ENCODE results near the gene PGC. TPM values are rescaled to one million over a fixed set of nuclear protein-coding genes. Genes with fewer than 3 reads are reported as not detected.
"Not testable (repeated sequence)": the region's sequence is repeated elsewhere in the genome, so short reads cannot be mapped to it uniquely, and the experiment has no call there.

Gene PGC
- total RNA-seq, 3 donors from 2014 or later, result 3.2 TPM; not detected in 2

DNA sequence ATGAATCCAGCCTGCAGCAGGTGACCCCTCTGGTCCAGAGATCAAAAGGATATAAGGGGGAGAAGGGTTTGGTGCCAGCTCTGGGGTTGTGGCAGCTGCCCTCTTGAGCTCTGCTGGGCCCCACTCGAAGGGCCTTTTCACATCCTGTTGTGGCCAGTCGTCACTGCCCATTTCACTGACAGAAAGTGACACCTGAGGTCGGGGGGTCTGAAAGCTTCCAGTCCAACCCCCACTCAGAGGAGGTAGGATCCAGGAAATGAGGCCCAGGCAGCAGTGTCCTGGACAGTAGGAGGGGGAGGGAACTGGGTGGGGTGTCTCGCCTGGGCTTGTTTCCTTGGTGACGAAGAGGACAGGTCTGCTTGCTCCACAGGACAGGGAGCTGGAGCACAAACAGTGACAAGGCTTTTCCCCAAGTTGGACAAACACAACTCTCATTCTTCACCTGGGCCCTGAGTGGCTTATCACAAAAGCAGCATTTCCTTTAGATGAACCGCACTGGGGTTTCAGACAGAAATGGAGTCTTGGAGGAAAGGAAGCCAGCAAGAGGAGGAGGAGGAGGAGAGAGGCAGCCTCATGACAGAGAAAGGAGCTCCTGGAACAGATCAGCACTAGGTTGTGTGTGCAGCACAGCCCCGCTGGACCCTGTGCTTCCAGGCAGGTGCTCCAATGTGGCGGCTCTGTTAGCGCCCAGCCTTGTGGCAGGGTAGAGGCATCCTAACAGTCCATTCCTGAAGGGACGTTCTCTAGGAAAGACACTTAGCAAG is 21.5 kb upstream of the PGC start:
- no peak for DNase-seq (ENCODE audit: low spot score in 2 of 2)
- Histone ChIP-seq H3K4me1 (peaks cover 0 to 3% of the 10 kb centered on the region in 2 donors), H3K27ac (peak overlapping the region in 1 of 2 donors; percentile 7), H3K27me3 (no peaks in the 10 kb centered on the region), H3K4me3 (no peak overlapping the region), H3K9me3 (no peaks in the 10 kb centered on the region), H3K36me3 (peaks cover 5% of the 10 kb centered on the region)
- intact Hi-C loops (cut with DNase I; ENCODE audit: low total_unique reads), result no loop called here
- no peak for TF ChIP-seq POLR2A (IDR thresholded peaks at IDR 0.05)
- TF ChIP-seq, protein P1, sequence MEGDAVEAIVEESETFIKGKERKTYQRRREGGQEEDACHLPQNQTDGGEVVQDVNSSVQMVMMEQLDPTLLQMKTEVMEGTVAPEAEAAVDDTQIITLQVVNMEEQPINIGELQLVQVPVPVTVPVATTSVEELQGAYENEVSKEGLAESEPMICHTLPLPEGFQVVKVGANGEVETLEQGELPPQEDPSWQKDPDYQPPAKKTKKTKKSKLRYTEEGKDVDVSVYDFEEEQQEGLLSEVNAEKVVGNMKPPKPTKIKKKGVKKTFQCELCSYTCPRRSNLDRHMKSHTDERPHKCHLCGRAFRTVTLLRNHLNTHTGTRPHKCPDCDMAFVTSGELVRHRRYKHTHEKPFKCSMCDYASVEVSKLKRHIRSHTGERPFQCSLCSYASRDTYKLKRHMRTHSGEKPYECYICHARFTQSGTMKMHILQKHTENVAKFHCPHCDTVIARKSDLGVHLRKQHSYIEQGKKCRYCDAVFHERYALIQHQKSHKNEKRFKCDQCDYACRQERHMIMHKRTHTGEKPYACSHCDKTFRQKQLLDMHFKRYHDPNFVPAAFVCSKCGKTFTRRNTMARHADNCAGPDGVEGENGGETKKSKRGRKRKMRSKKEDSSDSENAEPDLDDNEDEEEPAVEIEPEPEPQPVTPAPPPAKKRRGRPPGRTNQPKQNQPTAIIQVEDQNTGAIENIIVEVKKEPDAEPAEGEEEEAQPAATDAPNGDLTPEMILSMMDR (IDR thresholded peaks at IDR 0.05), result no peak
- TF ChIP-seq POLR2AphosphoS5 (IDR thresholded peaks at IDR 0.05), result no peak

DNA sequence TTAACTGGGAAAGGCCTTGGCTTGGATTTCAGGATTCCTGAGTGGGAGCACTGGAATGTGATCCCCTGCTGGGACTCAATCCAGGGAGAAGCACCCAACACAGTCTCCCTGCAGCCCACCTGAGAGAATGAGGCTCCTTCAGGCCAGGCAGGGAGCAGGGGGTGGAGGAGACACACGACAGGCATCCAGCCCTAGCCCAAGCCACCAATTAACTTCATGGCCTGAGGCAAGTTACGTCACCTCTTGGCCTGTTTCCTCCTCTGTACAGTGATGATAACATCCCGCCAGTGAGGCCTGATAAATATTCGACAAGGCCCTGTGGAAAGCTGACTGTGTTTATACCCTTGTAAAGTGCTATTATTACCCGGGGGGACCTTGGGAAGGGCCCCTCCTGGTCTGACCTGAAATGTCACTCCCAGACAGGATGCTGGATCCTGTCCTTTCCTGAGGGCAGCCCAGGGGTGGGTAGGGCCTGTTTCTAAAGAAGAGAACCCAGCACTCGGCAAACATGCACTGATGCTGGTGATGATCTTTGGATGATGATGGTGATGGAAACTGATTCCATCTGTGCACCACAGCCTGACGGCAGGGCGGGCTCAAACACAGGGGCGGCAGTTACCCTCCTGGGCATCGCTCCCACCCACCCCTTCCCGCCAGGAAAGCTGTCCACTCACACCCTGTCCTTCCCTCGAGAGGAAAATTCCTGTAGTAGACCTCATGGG is 20.1 kb upstream of the PGC start:
- peak; percentile 66 to 78 for DNase-seq (ENCODE audit: low spot score in 2 of 2)
- intact Hi-C loops (cut with DNase I; ENCODE audit: low total_unique reads), result no loop called here
- Histone ChIP-seq H3K9me3 (no peaks in the 10 kb centered on the region), H3K27me3 (no peaks in the 10 kb centered on the region), H3K27ac (peak overlapping the region; percentile 33 to 80), H3K4me1 (peaks cover 0 to 3% of the 10 kb centered on the region in 2 donors), H3K36me3 (peaks cover 5% of the 10 kb centered on the region), H3K4me3 (no peak overlapping the region)
- no peak for TF ChIP-seq POLR2AphosphoS5 (IDR thresholded peaks at IDR 0.05)
- TF ChIP-seq POLR2A (IDR thresholded peaks at IDR 0.05), result no peak

DNA sequence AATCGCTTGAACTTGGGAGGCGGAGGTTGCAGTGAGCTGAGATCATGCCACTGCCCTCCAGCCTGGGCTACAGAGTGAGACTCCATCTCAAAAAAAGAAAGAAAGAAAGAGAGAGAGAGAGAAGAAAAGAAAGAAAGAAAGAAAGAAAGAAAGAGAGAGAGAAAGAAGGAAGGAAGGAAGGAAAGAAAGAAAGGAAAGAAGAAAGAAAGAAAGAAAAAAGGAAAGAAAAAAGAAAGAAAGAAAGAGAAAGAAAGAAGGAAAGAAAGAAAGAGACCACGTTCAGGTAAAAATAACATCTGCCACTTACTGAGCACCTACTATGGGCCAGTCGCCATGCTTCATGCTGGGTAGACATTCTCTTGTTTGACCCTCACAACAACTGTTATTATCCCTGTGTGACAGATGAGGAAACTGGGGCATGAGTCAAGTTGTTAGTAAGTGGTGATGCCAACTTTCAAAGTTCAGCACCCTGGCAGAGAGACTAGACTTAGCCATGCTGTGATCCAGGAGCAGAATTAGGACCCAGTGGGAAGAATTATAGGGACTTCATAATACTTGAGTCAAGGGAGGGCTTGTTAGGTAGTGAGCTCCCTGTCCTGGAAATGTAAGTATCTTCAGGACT is 19.0 kb upstream of the PGC start:
- H3K36me3 ChIP-seq; H3K9me3 ChIP-seq; H3K27me3 ChIP-seq; intact Hi-C loops (cut with DNase I; ENCODE audit: low total_unique reads); H3K4me3 ChIP-seq; H3K4me1 ChIP-seq; H3K27ac ChIP-seq; DNase-seq (ENCODE audit: low spot score in 2 of 2): not testable (repeated sequence)

DNA sequence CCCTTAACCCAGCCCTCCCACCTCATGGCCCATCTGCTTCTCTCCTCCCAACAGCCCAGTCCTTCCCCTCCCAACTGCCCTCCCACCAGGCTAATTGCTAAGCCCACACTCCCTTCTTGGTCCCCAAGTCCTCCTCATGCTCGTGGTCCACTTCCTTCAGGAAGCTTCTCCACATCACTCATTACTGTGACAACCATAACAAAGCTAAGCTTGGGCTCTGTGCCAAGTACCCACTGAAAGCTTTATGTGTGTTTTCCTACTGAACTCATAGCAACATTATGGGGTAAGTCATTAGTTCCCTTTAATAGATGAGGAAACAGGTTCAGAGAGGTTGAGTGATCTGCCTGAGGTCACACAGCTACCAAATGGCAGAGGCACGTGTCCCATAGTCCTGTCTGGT is 16.3 kb upstream of the PGC start:
- intact Hi-C loops (cut with DNase I; ENCODE audit: low total_unique reads), result no loop called here
- peaks cover 0 to 3% of the 10 kb centered on the region in 2 donors for H3K4me1 ChIP-seq
- H3K4me3 ChIP-seq, result no peak overlapping the region
- H3K27me3 ChIP-seq, result no peaks in the 10 kb centered on the region
- TF ChIP-seq POLR2A (IDR thresholded peaks at IDR 0.05) (no peak), POLR2AphosphoS5 (IDR thresholded peaks at IDR 0.05) (no peak)
- TF ChIP-seq, protein P1 (IDR thresholded peaks at IDR 0.05), result no peak
- no peak for DNase-seq (ENCODE audit: low spot score in 2 of 2)
- no peaks in the 10 kb centered on the region for H3K36me3 ChIP-seq
- no peaks in the 10 kb centered on the region for H3K9me3 ChIP-seq
- H3K27ac ChIP-seq, result no peak overlapping the region

DNA sequence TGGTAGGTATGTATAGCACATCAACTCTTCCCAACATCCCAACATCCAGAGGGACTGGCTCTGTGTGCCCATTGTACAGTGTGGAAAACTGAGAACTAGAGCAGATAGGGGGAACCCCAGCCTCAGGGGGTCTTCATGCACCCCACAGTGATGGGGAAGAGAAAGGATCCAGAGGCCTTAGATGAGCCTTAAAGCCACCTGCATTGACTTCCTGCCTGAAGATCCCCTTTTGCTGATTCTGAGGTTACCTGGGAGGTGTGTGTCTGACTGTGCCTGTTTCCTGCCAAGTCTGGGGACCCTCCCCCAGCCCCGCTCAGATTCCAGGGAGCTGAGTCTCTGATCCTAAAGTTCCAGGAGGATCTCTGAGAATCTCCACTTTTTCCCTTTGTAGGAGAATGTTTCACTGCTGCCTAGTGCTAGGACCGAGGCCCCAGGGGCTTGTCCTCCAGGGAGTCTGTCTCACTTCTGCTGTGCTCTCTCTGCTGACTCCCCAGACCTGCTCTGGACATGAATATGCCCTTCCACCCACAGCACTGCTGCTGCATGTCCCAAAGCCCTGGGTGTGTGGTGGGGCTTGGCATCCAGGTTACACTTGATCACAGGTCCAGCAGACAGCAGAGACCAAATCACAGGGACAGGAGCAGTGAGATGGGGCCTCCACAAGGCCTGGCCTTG is 12.8 kb upstream of the PGC start:
- no peaks in the 10 kb centered on the region for H3K36me3 ChIP-seq
- intact Hi-C loops (cut with DNase I; ENCODE audit: low total_unique reads), result no loop called here
- no peak overlapping the region for H3K4me3 ChIP-seq
- H3K4me1 ChIP-seq, result no peaks in the 10 kb centered on the region
- no peak for DNase-seq (ENCODE audit: low spot score in 2 of 2)
- no peaks in the 10 kb centered on the region for H3K27me3 ChIP-seq
- H3K27ac ChIP-seq, result no peak overlapping the region
- no peaks in the 10 kb centered on the region for H3K9me3 ChIP-seq
- TF ChIP-seq POLR2AphosphoS5 (IDR thresholded peaks at IDR 0.05) (no peak), POLR2A (IDR thresholded peaks at IDR 0.05) (no peak)
- TF ChIP-seq, protein P1 (IDR thresholded peaks at IDR 0.05), result no peak
